ENCODE data around the gene SMC4.

The SMC4 gene

DNA sequence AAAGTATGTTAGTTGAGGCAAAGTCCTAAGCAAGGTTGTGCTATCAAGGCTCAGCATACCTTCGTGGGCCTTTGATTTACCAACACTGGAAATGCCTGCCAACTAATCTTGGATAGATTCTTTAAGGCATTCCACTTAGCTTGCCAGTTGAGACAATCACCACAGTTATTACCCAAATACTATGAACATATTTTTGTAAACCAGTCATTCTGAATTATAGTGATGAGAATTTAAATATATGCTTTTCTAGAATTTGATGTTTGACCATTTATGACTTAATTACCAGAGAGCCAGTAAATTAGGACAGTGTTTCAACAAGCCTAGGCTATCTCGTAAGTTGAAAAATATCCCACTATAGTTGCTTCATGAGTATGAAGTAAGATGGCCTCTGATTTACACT is 34.6 kb downstream of the SMC4 start:
- CTCF ChIA-PET = no interaction called here
- POLR2A ChIA-PET = interaction anchor here (2.7 kb wide), 1 partner anchor 16 kb away, joined by 13 read pairs; the partner anchor contains the start of gene TRIM59
- TF ChIP-seq ZNF384 (IDR thresholded peaks at IDR 0.05) (no peak), BHLHE40 (IDR thresholded peaks at IDR 0.05; ENCODE audit: borderline replicate concordance) (no peak), NFRKB (IDR thresholded peaks at IDR 0.05) (no peak), SP1 (IDR thresholded peaks at IDR 0.05) (no peak), LEF1 (IDR thresholded peaks at IDR 0.05; ENCODE audit: borderline replicate concordance) (no peak), TARDBP (IDR thresholded peaks at IDR 0.05) (no peak), HDGF (IDR thresholded peaks at IDR 0.05; ENCODE audit: borderline replicate concordance) (no peak)
- DNase-seq (ENCODE audit: extremely low spot score) = no peak

GRCh38 chr3:160435095-160435494 is 35.6 kb downstream of the SMC4 start:
- ChIA-PET CTCF (no interaction called here), POLR2A (interaction anchor here (2.7 kb wide), 1 partner anchor 15 kb away, joined by 13 read pairs; the partner anchor contains the start of gene TRIM59)
- no peak for TF ChIP-seq LEF1 (IDR thresholded peaks at IDR 0.05; ENCODE audit: borderline replicate concordance)
- TF ChIP-seq NFRKB (IDR thresholded peaks at IDR 0.05) = no peak
- DNase-seq (ENCODE audit: extremely low spot score) = no peak

DNA sequence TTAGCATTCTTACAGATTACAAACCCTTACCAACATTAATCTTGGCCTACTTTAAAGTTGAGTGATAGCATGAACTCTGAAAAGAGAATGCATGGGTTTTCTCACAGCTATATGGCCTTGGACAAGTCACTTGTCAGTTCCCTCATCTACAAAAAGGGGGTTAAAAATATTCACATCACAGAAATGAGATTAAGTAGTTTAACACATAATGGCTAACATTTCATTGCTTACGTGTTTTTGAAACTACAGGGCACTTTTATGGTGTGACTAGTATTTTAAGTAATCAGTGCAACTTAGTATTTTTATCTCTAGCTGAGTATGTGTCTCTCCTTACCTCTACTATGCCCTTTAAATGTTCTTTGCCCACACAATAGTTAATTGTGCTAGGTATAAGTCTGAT is 36.3 kb downstream of the SMC4 start:
- CTCF ChIA-PET = no interaction called here
- POLR2A ChIA-PET = interaction anchor here (2.7 kb wide), 1 partner anchor 14 kb away, joined by 13 read pairs; the partner anchor contains the start of gene TRIM59
- DNase-seq (ENCODE audit: extremely low spot score) = no peak
- no peak for TF ChIP-seq FOXK2 (IDR thresholded peaks at IDR 0.05)
- TF ChIP-seq ARNT (IDR thresholded peaks at IDR 0.05) = no peak
- TF ChIP-seq ZNF384 (IDR thresholded peaks at IDR 0.05) = no peak

- ChIA-PET POLR2A (no interaction called here), CTCF (no interaction called here)
- DNase-seq (ENCODE audit: extremely low spot score) = no peak
- TF ChIP-seq L3MBTL2 (conservative IDR thresholded peaks at IDR 0.05) = no peak
- no peak for TF ChIP-seq FOXK2 (IDR thresholded peaks at IDR 0.05)
- TF ChIP-seq, protein P1, sequence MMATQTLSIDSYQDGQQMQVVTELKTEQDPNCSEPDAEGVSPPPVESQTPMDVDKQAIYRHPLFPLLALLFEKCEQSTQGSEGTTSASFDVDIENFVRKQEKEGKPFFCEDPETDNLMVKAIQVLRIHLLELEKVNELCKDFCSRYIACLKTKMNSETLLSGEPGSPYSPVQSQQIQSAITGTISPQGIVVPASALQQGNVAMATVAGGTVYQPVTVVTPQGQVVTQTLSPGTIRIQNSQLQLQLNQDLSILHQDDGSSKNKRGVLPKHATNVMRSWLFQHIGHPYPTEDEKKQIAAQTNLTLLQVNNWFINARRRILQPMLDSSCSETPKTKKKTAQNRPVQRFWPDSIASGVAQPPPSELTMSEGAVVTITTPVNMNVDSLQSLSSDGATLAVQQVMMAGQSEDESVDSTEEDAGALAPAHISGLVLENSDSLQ (IDR thresholded peaks at IDR 0.05) = no peak
- no peak for TF ChIP-seq HDGF (IDR thresholded peaks at IDR 0.05; ENCODE audit: borderline replicate concordance)
Measured at GRCh38 chr3:160437083-160437455, 37.6 kb downstream of the SMC4 start.

DNA sequence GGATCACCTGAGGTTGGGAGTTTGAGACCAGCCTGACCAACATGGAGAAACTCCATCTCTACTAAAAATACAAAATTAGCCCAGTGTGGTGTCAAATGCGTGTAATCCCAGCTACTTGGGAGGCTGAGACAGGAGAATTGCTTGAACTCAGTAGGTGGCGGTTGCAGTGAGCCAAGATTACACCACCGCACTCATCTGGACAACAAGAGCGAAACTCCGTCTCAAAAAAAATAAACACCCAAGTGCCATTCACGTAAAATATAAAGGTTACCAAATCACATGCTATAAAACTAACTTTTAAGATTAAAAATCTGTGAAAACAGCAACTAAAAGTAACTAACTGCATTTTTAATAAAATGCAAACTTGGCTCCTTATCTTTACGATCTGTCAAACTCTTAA is 41.2 kb downstream of the SMC4 start:
- ChIA-PET POLR2A (interaction anchor here (1.7 kb wide), 1 partner anchor 8 kb away, joined by 17 read pairs; the partner anchor contains the start of gene TRIM59), CTCF (interaction anchor here (0.7 kb wide), 1 partner anchor 452 kb away, joined by 3 read pairs; the partner anchor contains the start of gene IL12A)
- TF ChIP-seq, protein P1 (IDR thresholded peaks at IDR 0.05) = peak; percentile 55; the same call in 1 of the 2 replicates
- TF ChIP-seq ELF4 (IDR thresholded peaks at IDR 0.05) = no peak
- DNase-seq (ENCODE audit: extremely low spot score) = no peak

DNA sequence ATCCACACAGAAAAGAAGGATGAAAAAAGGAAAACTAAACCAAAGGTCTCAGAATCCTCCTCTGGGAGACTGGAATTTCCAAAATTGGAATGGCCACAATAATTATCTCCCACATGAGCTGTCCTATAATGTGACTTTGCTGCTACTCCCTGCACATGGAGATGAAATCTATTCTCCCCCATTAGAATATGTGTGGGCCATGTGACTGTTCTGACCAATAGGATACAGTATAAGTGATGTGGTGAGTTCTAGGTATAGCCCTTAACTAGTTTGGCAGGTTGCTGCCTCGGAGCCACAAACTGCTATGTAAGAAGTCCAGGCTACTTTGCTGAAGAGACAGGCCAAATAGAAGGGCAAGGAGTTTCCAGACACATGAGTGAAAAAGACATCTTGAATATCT is 45.0 kb downstream of the SMC4 start:
- CTCF ChIA-PET = no interaction called here
- peak; percentile 16 for DNase-seq (ENCODE audit: extremely low spot score)
- TF ChIP-seq SUZ12 (IDR thresholded peaks at IDR 0.05) (no peak), FOXM1 (IDR thresholded peaks at IDR 0.05; ENCODE audit: borderline replicate concordance) (no peak), FOXK2 (IDR thresholded peaks at IDR 0.05) (no peak), ARNT (IDR thresholded peaks at IDR 0.05) (no peak), FOXA1 (IDR thresholded peaks at IDR 0.05) (no peak), HDGF (IDR thresholded peaks at IDR 0.05; ENCODE audit: borderline replicate concordance) (no peak), ZNF384 (IDR thresholded peaks at IDR 0.05) (no peak), L3MBTL2 (conservative IDR thresholded peaks at IDR 0.05) (no peak), BHLHE40 (IDR thresholded peaks at IDR 0.05; ENCODE audit: borderline replicate concordance) (no peak), SP1 (IDR thresholded peaks at IDR 0.05) (no peak), TARDBP (IDR thresholded peaks at IDR 0.05) (no peak), NFRKB (IDR thresholded peaks at IDR 0.05) (no peak), CTBP1 (IDR thresholded peaks at IDR 0.05; ENCODE audit: borderline replicate concordance) (no peak), ELF4 (IDR thresholded peaks at IDR 0.05) (no peak), LEF1 (IDR thresholded peaks at IDR 0.05; ENCODE audit: borderline replicate concordance) (no peak)
- TF ChIP-seq, protein P1 (IDR thresholded peaks at IDR 0.05) = no peak
- POLR2A ChIA-PET = no interaction called here

- CTCF ChIA-PET = no interaction called here
- POLR2A ChIA-PET = no interaction called here
- no peak for DNase-seq (ENCODE audit: extremely low spot score)
- TF ChIP-seq L3MBTL2 (conservative IDR thresholded peaks at IDR 0.05) = no peak
- TF ChIP-seq NFRKB (IDR thresholded peaks at IDR 0.05) = no peak
- TF ChIP-seq FOXM1 (IDR thresholded peaks at IDR 0.05; ENCODE audit: borderline replicate concordance) = no peak
- no peak for TF ChIP-seq HDGF (IDR thresholded peaks at IDR 0.05; ENCODE audit: borderline replicate concordance)
- no peak for TF ChIP-seq LEF1 (IDR thresholded peaks at IDR 0.05; ENCODE audit: borderline replicate concordance)
- no peak for TF ChIP-seq FOXK2 (IDR thresholded peaks at IDR 0.05)
- no peak for TF ChIP-seq ARNT (IDR thresholded peaks at IDR 0.05)
- no peak for TF ChIP-seq ELF4 (IDR thresholded peaks at IDR 0.05)
- no peak for TF ChIP-seq FOXA1 (IDR thresholded peaks at IDR 0.05)
- TF ChIP-seq CTBP1 (IDR thresholded peaks at IDR 0.05; ENCODE audit: borderline replicate concordance) = no peak
- no peak for TF ChIP-seq ZNF384 (IDR thresholded peaks at IDR 0.05)
- no peak for TF ChIP-seq SUZ12 (IDR thresholded peaks at IDR 0.05)
- TF ChIP-seq TARDBP (IDR thresholded peaks at IDR 0.05) = no peak
- no peak for TF ChIP-seq SP1 (IDR thresholded peaks at IDR 0.05)
- TF ChIP-seq, protein P1 (IDR thresholded peaks at IDR 0.05) = no peak
- no peak for TF ChIP-seq BHLHE40 (IDR thresholded peaks at IDR 0.05; ENCODE audit: borderline replicate concordance)
Measured at GRCh38 chr3:160445854-160446253, 46.4 kb downstream of the SMC4 start.
